Astrocyte of the cerebellum (primary cell): ENCODE measurements around the gene PXYLP1.

Experiments
- DNase-seq: peaks from one replicate; pipeline ENCODE4 v3.0.0-alpha.2; 2011; ENCODE audit warnings: low read depth
- H3K4me3 ChIP-seq: 2 replicates; pipeline ENCODE4 v1.5.1; 2011; ENCODE audit warnings: mild to moderate bottlenecking, low read depth, low read length, moderate library complexity
- CTCF ChIP-seq: IDR thresholded peaks from 2 replicates; pipeline ENCODE4 v1.5.1; 2012; ENCODE audit warnings: low read length, low read depth, moderate library complexity, mild to moderate bottlenecking; ENCODE audit errors: missing control alignments
- in situ Hi-C: cut with HindIII; loops from 2 replicates; pipeline ENCODE4 v1.10.0; 2017; ENCODE audit warnings: low sequenced_read_pairs

Gene PXYLP1

GRCh38 chr3:141266797-141267555, 35.4 kb downstream of the PXYLP1 start:
- no peak overlapping the region for H3K4me3 ChIP-seq
- TF ChIP-seq CTCF: no peak
- DNase-seq: no peak
- in situ Hi-C loops: no loop called here

DNA sequence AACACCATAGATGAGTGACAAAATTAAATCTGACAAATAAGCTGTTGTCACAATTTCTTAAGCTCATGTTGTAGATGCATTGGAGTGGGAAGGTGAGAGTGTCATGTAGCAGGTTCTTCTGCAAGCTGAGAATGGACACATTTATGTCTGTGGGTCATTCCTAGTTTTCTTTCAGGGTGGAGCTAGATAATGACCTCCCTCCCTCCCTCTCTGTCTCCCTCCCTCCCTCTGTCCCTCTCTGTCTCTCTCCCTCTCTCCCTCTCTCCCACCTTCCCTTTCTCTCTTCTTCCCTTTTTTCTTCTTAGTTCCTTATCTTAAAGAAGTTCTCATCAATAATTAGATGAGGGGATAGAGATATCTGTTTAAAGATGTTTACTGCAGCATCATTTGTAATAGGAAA, 36.0 kb downstream of the PXYLP1 start:
- H3K4me3 ChIP-seq: no peak overlapping the region
- DNase-seq: no peak
- in situ Hi-C loops: no loop called here
- no peak for TF ChIP-seq CTCF

GRCh38 chr3:141268306-141268705, 36.7 kb downstream of the PXYLP1 start:
- no peak overlapping the region for H3K4me3 ChIP-seq
- no peak for TF ChIP-seq CTCF
- no peak for DNase-seq
- in situ Hi-C loops: no loop called here

DNA sequence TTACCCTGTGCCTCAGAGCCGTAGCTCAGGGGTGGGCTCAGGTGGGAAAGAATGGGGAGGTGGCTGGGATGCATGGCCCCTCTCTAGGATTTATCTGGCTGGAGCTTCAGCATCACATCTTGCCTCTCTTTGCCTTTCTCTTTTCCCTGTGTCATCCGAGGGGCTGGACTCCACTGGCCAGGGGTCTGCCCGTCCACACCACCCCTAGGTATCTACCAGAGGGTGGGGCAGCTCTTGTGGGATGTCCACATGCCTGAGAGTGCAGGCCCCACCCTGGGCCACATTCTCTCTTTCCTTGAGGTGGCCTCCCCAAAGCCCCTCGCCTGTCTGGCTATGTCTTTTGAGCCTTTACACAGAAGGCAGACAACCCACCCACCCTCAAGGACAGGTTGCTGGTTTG, 37.2 kb downstream of the PXYLP1 start:
- in situ Hi-C loops: no loop called here
- H3K4me3 ChIP-seq: no peak overlapping the region
- no peak for DNase-seq
- TF ChIP-seq CTCF: no peak

GRCh38 chr3:141269961-141270360, 38.3 kb downstream of the PXYLP1 start:
- in situ Hi-C loops: no loop called here
- DNase-seq: no peak
- H3K4me3 ChIP-seq: no peak overlapping the region
- TF ChIP-seq CTCF: no peak

GRCh38 chr3:141271279-141272030, 39.8 kb downstream of the PXYLP1 start:
- TF ChIP-seq CTCF: no peak
- DNase-seq: no peak
- in situ Hi-C loops: no loop called here
- H3K4me3 ChIP-seq: no peak overlapping the region
